HCT116 (cell line): ENCODE measurements around the gene KREMEN2. TPM values are rescaled to one million over a fixed set of nuclear protein-coding genes. Genes with fewer than 3 reads are reported as not detected.

Experiments used
- ATAC-seq: fragments of 200-7000 bp; cut with Tn5 transposase; 2 replicates; pipeline ENCODE4 v1.9.1; 2020; ENCODE audit warnings: mild to moderate bottlenecking, moderate library complexity
- BruUV-seq: library from RNA; stranded (reverse); fragments of 400-500 nt; replicated peaks from 2 replicates; lab custom pipeline; 2021; lab: Mats Ljungman, UMichigan
- CTCF ChIA-PET: fragments of 300-600 bp; sonication (Branson Sonifier 250); formaldehyde crosslinking; loops from one replicate; lab custom pipeline; 2021; ENCODE audit warnings: antibody characterized with exemption; lab: Charles Lee
- POLR2A ChIA-PET: fragments of 300-600, 350-600 bp; sonication (Branson Sonifier 250); formaldehyde crosslinking; loops from one replicate; lab custom pipeline; 2021; ENCODE audit warnings: antibody characterized with exemption; lab: Charles Lee
- RAD21 ChIA-PET, 2 experiments: fragments of 300-600 bp; sonication (Branson Sonifier 250); formaldehyde crosslinking; loops; one replicate each; lab custom pipeline; 2023; ENCODE audit warnings: low total read pairs in 2 of 2; ENCODE audit not compliant: uncharacterized antibody in 2 of 2, unreplicated experiment in 2 of 2, low non-redundant PET in 1 of 2; lab: Charles Lee
- DNase-seq: peaks from one replicate; pipeline ENCODE4 v3.0.0-alpha.2; 2010; ENCODE audit warnings: low read depth, low spot score
- H2AFZ ChIP-seq: fragments of 200-600 bp; shearing (Covaris generic), sonication (generic); 2 replicates; pipeline ENCODE4 v1.6.1; 2017; ENCODE audit warnings: low read depth, mixed run types, mixed read lengths, antibody characterized with exemption, low read length; ENCODE audit not compliant: poor library complexity, severe bottlenecking
- H3K27ac ChIP-seq: 2 replicates; pipeline ENCODE4 v1.5.1; 2012; ENCODE audit warnings: low read depth, low read length
- H3K27me3 ChIP-seq: fragments of 200-600 bp; sonication (generic); 2 replicates; pipeline ENCODE4 v1.6.1; 2016; ENCODE audit warnings: mixed run types, low read length, mixed read lengths; ENCODE audit not compliant: insufficient read depth
- H3K36me3 ChIP-seq, 2 experiments: fragments of 200-500 bp in 1 of 2; fragments of 200-600 bp in 1 of 2; sonication (Bioruptor generic) in 1 of 2; sonication (generic) in 1 of 2; 2 replicates each; pipeline versions ENCODE4 v1.5.1 to v1.6.1; 2014 to 2016; ENCODE audit warnings: low read length in 2 of 2, inconsistent platforms in 1 of 2, mixed read lengths in 1 of 2, mixed run types in 1 of 2; ENCODE audit not compliant: insufficient read depth in 2 of 2, control insufficient read depth in 1 of 2
- H3K4me1 ChIP-seq, 2 experiments: fragments of 200-600 bp in 1 of 2; sonication (generic) in 1 of 2; 2 replicates each; pipeline versions ENCODE4 v1.5.1 to v1.6.1; 2012 to 2017; ENCODE audit warnings: low read length in 2 of 2, inconsistent platforms in 1 of 2, mild to moderate bottlenecking in 1 of 2, mixed read lengths in 1 of 2, mixed run types in 1 of 2, moderate library complexity in 1 of 2; ENCODE audit not compliant: insufficient read depth in 2 of 2, control insufficient read depth in 1 of 2
- H3K4me2 ChIP-seq: fragments of 200-600 bp; sonication (generic); 2 replicates; pipeline ENCODE4 v1.6.1; 2017; ENCODE audit warnings: mixed run types, low read length, mixed read lengths
- H3K4me3 ChIP-seq, 2 experiments: fragments of 200-600 bp in 1 of 2; sonication (generic) in 1 of 2; replicated peaks in 1 of 2; 2 replicates each; pipeline ENCODE4 v1.5.1; 2011 to 2016; ENCODE audit warnings: low read length in 2 of 2, control low read depth in 1 of 2, low read depth in 1 of 2, mild to moderate bottlenecking in 1 of 2, mixed read lengths in 1 of 2, mixed run types in 1 of 2
- H3K79me2 ChIP-seq: fragments of 200-600 bp; sonication (generic); 2 replicates; pipeline ENCODE4 v1.6.1; 2017; ENCODE audit warnings: mild to moderate bottlenecking, mixed run types, low read length, moderate library complexity, mixed read lengths; ENCODE audit not compliant: insufficient read depth
- H3K9ac ChIP-seq: fragments of 200-600 bp; sonication (generic); 2 replicates; pipeline ENCODE4 v1.6.1; 2016; ENCODE audit warnings: low read length, mixed read lengths
- H3K9me2 ChIP-seq: fragments of 200-600 bp; sonication (generic), shearing (Covaris generic); 2 replicates; pipeline ENCODE4 v1.6.1; 2017; ENCODE audit warnings: mixed run types, mild to moderate bottlenecking, moderate library complexity; ENCODE audit not compliant: insufficient read depth
- H3K9me3 ChIP-seq, 2 experiments: fragments of 200-500 bp in 1 of 2; fragments of 200-600 bp in 1 of 2; sonication (Bioruptor generic) in 1 of 2; sonication (generic) in 1 of 2; 2 replicates each; pipeline ENCODE4 v1.6.1; 2014 to 2017; ENCODE audit warnings: low read length in 2 of 2, mixed read lengths in 2 of 2, inconsistent platforms in 1 of 2, low read depth in 1 of 2, mild to moderate bottlenecking in 1 of 2, mixed run types in 1 of 2, moderate library complexity in 1 of 2; ENCODE audit not compliant: control insufficient read depth in 1 of 2, insufficient read depth in 1 of 2
- H4K20me1 ChIP-seq: fragments of 200-600 bp; sonication (generic), shearing (Covaris generic); 2 replicates; pipeline ENCODE4 v1.6.1; 2017; ENCODE audit warnings: mixed run types, mild to moderate bottlenecking, moderate library complexity; ENCODE audit not compliant: insufficient read depth
- CEBPB ChIP-seq: IDR thresholded peaks from 2 replicates; pipeline ENCODE4 v1.6.1; 2012; ENCODE audit warnings: low read depth
- EGR1 ChIP-seq: IDR thresholded peaks from 2 replicates; pipeline ENCODE4 v1.6.1; 2012; ENCODE audit warnings: low read depth
- ELF1 ChIP-seq: IDR thresholded peaks from 2 replicates; pipeline ENCODE4 v1.6.1; 2012; ENCODE audit warnings: low read depth, borderline replicate concordance
- EZH2 ChIP-seq: fragments of 200-600 bp; sonication (generic); IDR thresholded peaks from 2 replicates; pipeline ENCODE4 v1.6.1; 2017; ENCODE audit warnings: antibody characterized with exemption, mixed run types
- EZH2phosphoT487 ChIP-seq: fragments of 200-600 bp; IDR thresholded peaks from 2 replicates; pipeline ENCODE4 v1.6.1; 2018; ENCODE audit warnings: antibody characterized with exemption, borderline replicate concordance
- FOSL1 ChIP-seq: IDR thresholded peaks from 2 replicates; pipeline ENCODE4 v1.6.1; 2012; ENCODE audit warnings: low read depth
- JUND ChIP-seq: IDR thresholded peaks from 2 replicates; pipeline ENCODE4 v1.6.1; 2012
- MAX ChIP-seq: IDR thresholded peaks from 2 replicates; pipeline ENCODE4 v1.6.1; 2012
- POLR2A ChIP-seq: IDR thresholded peaks from 2 replicates; pipeline ENCODE4 v1.7.0; 2011; ENCODE audit warnings: borderline replicate concordance; ENCODE audit not compliant: insufficient read depth, insufficient read length; ENCODE audit errors: extremely low read depth
- POLR2AphosphoS5 ChIP-seq: IDR thresholded peaks from 2 replicates; pipeline ENCODE4 v1.6.1; 2011; ENCODE audit warnings: mild to moderate bottlenecking, low read depth, low read length, moderate library complexity
- RAD21 ChIP-seq: IDR thresholded peaks from 2 replicates; pipeline ENCODE4 v1.6.1; 2012; ENCODE audit warnings: low read depth, mild to moderate bottlenecking
- SIN3A ChIP-seq: IDR thresholded peaks from 2 replicates; pipeline ENCODE4 v1.6.1; 2012; ENCODE audit warnings: low read depth
- TCF7L2 ChIP-seq: IDR thresholded peaks from 2 replicates; pipeline ENCODE4 v1.7.0; 2011; ENCODE audit warnings: borderline replicate concordance, inconsistent platforms; ENCODE audit not compliant: insufficient read depth, insufficient read length; ENCODE audit errors: extremely low read depth
- YY1 ChIP-seq: IDR thresholded peaks from 2 replicates; pipeline ENCODE4 v1.6.1; 2011; ENCODE audit warnings: low read length, low read depth, moderate library complexity, mild to moderate bottlenecking; ENCODE audit not compliant: insufficient replicate concordance; ENCODE audit errors: extremely low read depth
- ZBTB33 ChIP-seq: IDR thresholded peaks from 2 replicates; pipeline ENCODE4 v1.6.1; 2011; ENCODE audit warnings: mild to moderate bottlenecking, low read length, moderate library complexity; ENCODE audit not compliant: insufficient replicate concordance; ENCODE audit errors: extremely low read depth
- ZNF274 ChIP-seq: fragments of 200-500 bp; sonication (Bioruptor generic); IDR thresholded peaks from 2 replicates; pipeline ENCODE4 v1.6.1; 2014; ENCODE audit warnings: mild to moderate bottlenecking, low read depth, low read length, inconsistent platforms
- intact Hi-C: fragments of 100-400 bp; cut with micrococcal nuclease; formaldehyde crosslinking; loops from 2 replicates; pipeline ENCODE4 v1.10.0; 2022
- total RNA-seq: library from RNA; stranded (reverse); gene quantifications from one replicate; pipeline ENCODE4 v1.2.1, GENCODE V29; 2021; ENCODE audit not compliant: unreplicated experiment

Gene KREMEN2
- total RNA-seq, 1 experiment from 2014 or later, result 14.1 TPM

- no peaks in the 10 kb centered on the region; a peak in 1 of 4 replicates for H3K36me3 ChIP-seq
- no peak overlapping the region for H3K4me2 ChIP-seq
- TF ChIP-seq ZBTB33, result no peak
- no peak for TF ChIP-seq RAD21
- no peak for TF ChIP-seq POLR2A
- intact Hi-C loops, result no loop called here
- no peaks in the 10 kb centered on the region for H3K9me3 ChIP-seq
- H3K27ac ChIP-seq, result no peak overlapping the region
- no peaks in the 10 kb centered on the region for H3K79me2 ChIP-seq
- no peaks in the 10 kb centered on the region for H4K20me1 ChIP-seq
- ATAC-seq (no peak), DNase-seq (no peak)
- no peaks in the 10 kb centered on the region for H3K27me3 ChIP-seq
- no peak overlapping the region for H3K4me3 ChIP-seq
- RAD21 ChIA-PET, result no interaction called here
- no TSS peak for BruUV-seq
- H3K4me1 ChIP-seq, result peaks cover 0 to 17% of the 10 kb centered on the region in 2 experiments; a peak in 2 of 4 replicates
- H2AFZ ChIP-seq, result no peak overlapping the region
- no peak overlapping the region for H3K9ac ChIP-seq
- H3K9me2 ChIP-seq, result no peaks in the 10 kb centered on the region
- POLR2A ChIA-PET, result no interaction called here
- CTCF ChIA-PET, result no interaction called here
These were observed 9.3 kb upstream of the KREMEN2 start for GRCh38 chr16:2954656-2955381.

GRCh38 chr16:2955438-2955778 is 8.7 kb upstream of the KREMEN2 start:
- no peak overlapping the region for H3K4me2 ChIP-seq
- ChIA-PET RAD21 (no interaction called here), CTCF (no interaction called here), POLR2A (no interaction called here)
- H4K20me1 ChIP-seq, result no peaks in the 10 kb centered on the region
- H3K9me2 ChIP-seq, result no peaks in the 10 kb centered on the region
- H3K9ac ChIP-seq, result no peak overlapping the region
- H2AFZ ChIP-seq, result no peak overlapping the region
- DNase-seq (no peak), ATAC-seq (no peak)
- H3K79me2 ChIP-seq, result no peaks in the 10 kb centered on the region
- no peaks in the 10 kb centered on the region for H3K9me3 ChIP-seq
- BruUV-seq, result no TSS peak
- no peaks in the 10 kb centered on the region for H3K27me3 ChIP-seq
- no peaks in the 10 kb centered on the region for H3K36me3 ChIP-seq
- intact Hi-C loops, result no loop called here
- H3K4me3 ChIP-seq, result no peak overlapping the region
- H3K4me1 ChIP-seq, result peaks cover 0 to 17% of the 10 kb centered on the region in 2 experiments; a peak in 2 of 4 replicates
- no peak overlapping the region for H3K27ac ChIP-seq
- no peak for TF ChIP-seq MAX
- TF ChIP-seq ZNF274, result no peak
- TF ChIP-seq JUND, result no peak
- TF ChIP-seq POLR2AphosphoS5, result no peak
- no peak for TF ChIP-seq EZH2
- no peak for TF ChIP-seq ELF1
- TF ChIP-seq TCF7L2, result no peak
- TF ChIP-seq FOSL1, result no peak
- TF ChIP-seq SIN3A, result no peak
- TF ChIP-seq ZBTB33, result no peak
- TF ChIP-seq CEBPB, result no peak
- no peak for TF ChIP-seq EGR1
- TF ChIP-seq EZH2phosphoT487, result no peak
- no peak for TF ChIP-seq POLR2A
- TF ChIP-seq YY1, result no peak
